GM23338 (cell line): ENCODE data around the gene VEZT. TPM values are rescaled to one million over a fixed set of nuclear protein-coding genes. Genes with fewer than 3 reads are reported as not detected.

Experiments used
- ATAC-seq: fragments of 200-7000 bp; cut with Tn5 transposase; 3 replicates; pipeline ENCODE4 v1.9.1; 2020
- DNase-seq: peaks from one replicate; pipeline ENCODE4 v3.0.0-alpha.2; 2015; ENCODE audit warnings: low spot score
- H2AFZ ChIP-seq: fragments of 200-600 bp; sonication (generic); 2 replicates; pipeline ENCODE4 v1.8.0; 2016; ENCODE audit warnings: antibody characterized with exemption, mild to moderate bottlenecking, moderate library complexity
- H3F3A ChIP-seq: fragments of 200-600 bp; sonication (generic); replicated peaks from 2 replicates; pipeline ENCODE4 v1.8.0; 2017; ENCODE audit warnings: antibody characterized with exemption, mixed run types, low read depth
- H3K27ac ChIP-seq: fragments of 200-600 bp; sonication (generic); 2 replicates; pipeline ENCODE4 v1.6.1; 2016; ENCODE audit warnings: low read depth
- H3K27me3 ChIP-seq: fragments of 200-600 bp; sonication (generic); 2 replicates; pipeline ENCODE4 v1.8.0; 2016; ENCODE audit warnings: mild to moderate bottlenecking, mixed run types, moderate library complexity; ENCODE audit not compliant: insufficient read depth
- H3K36me3 ChIP-seq: fragments of 200-600 bp; sonication (generic); 2 replicates; pipeline ENCODE4 v1.8.0; 2016; ENCODE audit warnings: mild to moderate bottlenecking; ENCODE audit not compliant: insufficient read depth
- H3K4me1 ChIP-seq: fragments of 200-600 bp; sonication (generic); 2 replicates; pipeline ENCODE4 v1.8.0; 2016; ENCODE audit warnings: mild to moderate bottlenecking, moderate library complexity; ENCODE audit not compliant: insufficient read depth
- H3K4me2 ChIP-seq: fragments of 200-600 bp; sonication (generic); 2 replicates; pipeline ENCODE4 v1.7.1; 2017; ENCODE audit warnings: mixed run types
- H3K4me3 ChIP-seq: fragments of 200-600 bp; sonication (generic); 2 replicates; pipeline ENCODE4 v1.6.1; 2016; ENCODE audit warnings: mixed run types
- H3K79me2 ChIP-seq: fragments of 200-600 bp; sonication (generic); replicated peaks from 2 replicates; pipeline ENCODE4 v1.8.0; 2017; ENCODE audit warnings: mild to moderate bottlenecking; ENCODE audit not compliant: insufficient read depth
- H3K9me2 ChIP-seq: fragments of 200-600 bp; sonication (generic); 2 replicates; pipeline ENCODE4 v1.8.0; 2017; ENCODE audit not compliant: insufficient read depth
- H4K20me1 ChIP-seq: fragments of 200-600 bp; sonication (generic); replicated peaks from 2 replicates; pipeline ENCODE4 v1.8.0; 2017; ENCODE audit warnings: mild to moderate bottlenecking; ENCODE audit not compliant: insufficient read depth
- H3K27ac Mint-ChIP-seq: 2 replicates; pipeline ENCODE4 v1.8.0; 2020; ENCODE audit warnings: inconsistent platforms, mild to moderate bottlenecking, moderate library complexity, mixed read lengths
- H3K27me3 Mint-ChIP-seq: 3 replicates; pipeline ENCODE4 v1.8.0; 2022; ENCODE audit warnings: low read depth, mild to moderate bottlenecking, moderate library complexity, mixed read lengths, inconsistent platforms; ENCODE audit not compliant: insufficient read depth, poor library complexity
- H3K36me3 Mint-ChIP-seq: 3 replicates; pipeline ENCODE4 v1.8.0; 2021; ENCODE audit warnings: low read depth, mild to moderate bottlenecking, inconsistent platforms, moderate library complexity, mixed read lengths
- H3K4me1 Mint-ChIP-seq: 3 replicates; pipeline ENCODE4 v1.8.0; 2020; ENCODE audit warnings: mild to moderate bottlenecking, inconsistent platforms, mixed read lengths
- H3K4me3 Mint-ChIP-seq: 3 replicates; pipeline ENCODE4 v1.8.0; 2021; ENCODE audit warnings: moderate library complexity, mild to moderate bottlenecking, inconsistent platforms, mixed read lengths
- H3K9me3 Mint-ChIP-seq: 3 replicates; pipeline ENCODE4 v1.8.0; 2020; ENCODE audit warnings: moderate library complexity, mild to moderate bottlenecking, inconsistent platforms, mixed read lengths
- EZH2phosphoT487 ChIP-seq: fragments of 200-600 bp; sonication (generic); IDR thresholded peaks from one replicate; pipeline ENCODE4 v1.8.1; 2018; ENCODE audit warnings: antibody characterized with exemption; ENCODE audit not compliant: unreplicated experiment
- JUNB ChIP-seq: IDR thresholded peaks from one replicate; pipeline ENCODE4 v1.6.1; 2016; ENCODE audit warnings: antibody characterized with exemption; ENCODE audit not compliant: unreplicated experiment
- NANOG ChIP-seq: IDR thresholded peaks from 2 replicates; pipeline ENCODE4 v1.6.1; 2016; ENCODE audit warnings: antibody characterized with exemption, borderline replicate concordance
- STAT1 ChIP-seq: IDR thresholded peaks from one replicate; pipeline ENCODE4 v1.6.1; 2016; ENCODE audit warnings: antibody characterized with exemption; ENCODE audit not compliant: unreplicated experiment
- ZNF114 ChIP-seq: fragments of 250-450 bp; sonication (Bioruptor Pico); IDR thresholded peaks from 2 replicates; pipeline ENCODE4 v1.5.0; 2020; ENCODE audit warnings: mild to moderate bottlenecking, moderate library complexity
- ZNF331 ChIP-seq: fragments of 250-450 bp; sonication (Bioruptor Pico); IDR thresholded peaks from 2 replicates; pipeline ENCODE4 v1.5.0; 2020; ENCODE audit warnings: low read depth, mild to moderate bottlenecking, moderate library complexity
- polyA plus RNA-seq: library from polyadenylated mRNA; unstranded; fragments of >200 nt; fragmentation: Nextera tagmentation; extraction: Ambion mirVana; gene quantifications from 2 replicates; pipeline ENCODE4 v1.2.1, GENCODE V29; 2016
- total RNA-seq: library from RNA; depleted of rRNA; stranded (reverse); fragments of >200 nt; shearing (Covaris generic); gene quantifications from 2 replicates; pipeline ENCODE4 v1.2.3, GENCODE V29; 2014
- TF ChIP-seq, protein P1 (sequence below): fragments of 250-450 bp; sonication (Bioruptor Pico); IDR thresholded peaks from 2 replicates; pipeline ENCODE4 v1.5.0; 2020; ENCODE audit warnings: mild to moderate bottlenecking, moderate library complexity
- TF ChIP-seq, protein P2 (sequence below), 2 experiments: fragments of 200-600 bp in 1 of 2; sonication (generic) in 1 of 2; conservative IDR thresholded peaks; 2 replicates each; pipeline versions ENCODE4 v1.5.1 to v1.6.1; 2016 to 2017; ENCODE audit warnings: antibody characterized with exemption in 2 of 2, low read depth in 2 of 2, mild to moderate bottlenecking in 2 of 2, moderate library complexity in 1 of 2
- TF ChIP-seq, protein P3 (sequence below): IDR thresholded peaks from one replicate; pipeline ENCODE4 v1.6.1; 2018; ENCODE audit warnings: antibody characterized with exemption; ENCODE audit not compliant: unreplicated experiment

VEZT gene
- total and polyA plus RNA-seq, 2 experiments from 2014 or later: 34.2 to 51.5 TPM

DNA sequence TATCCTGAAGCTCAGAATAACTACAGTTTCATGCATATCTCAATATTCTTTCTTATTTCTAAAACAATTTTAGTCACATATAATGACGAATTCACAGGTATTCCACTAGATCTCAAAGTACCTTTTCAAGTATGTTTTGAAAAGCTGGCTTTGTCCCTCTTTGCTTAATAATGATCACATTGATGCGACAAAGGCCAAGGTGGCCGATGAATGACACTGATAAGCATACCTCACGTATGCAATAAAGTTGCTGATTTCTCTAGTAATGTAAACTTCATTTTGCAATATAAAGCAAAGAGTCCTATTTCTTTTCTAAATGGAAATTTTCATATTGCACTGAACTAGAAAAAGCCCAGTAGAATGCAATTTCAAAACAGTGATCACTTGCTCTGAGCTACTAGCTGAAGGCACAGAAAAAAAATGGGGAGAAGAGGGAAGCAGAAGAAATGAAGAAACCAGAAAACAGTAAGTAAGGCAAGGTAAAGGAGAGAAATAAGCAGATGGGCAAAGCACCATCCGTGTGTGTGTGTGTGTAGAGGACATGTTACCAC is 29.7 kb upstream of the VEZT start:
- peaks cover 68% of the 10 kb centered on the region for H3K79me2 ChIP-seq
- no peaks in the 10 kb centered on the region for H3F3A ChIP-seq
- peak overlapping the region; percentile 50; the same call in 1 of the 2 replicates for H3K4me2 ChIP-seq
- H3K4me3 Mint-ChIP-seq: no peak overlapping the region
- H3K36me3 Mint-ChIP-seq: peaks cover 11% of the 10 kb centered on the region; the same call in 2 of the 3 replicates
- DNase-seq: no peak
- peak; percentile 32; the same call in 2 of the 3 replicates for ATAC-seq
- H3K27me3 Mint-ChIP-seq: peaks cover 2% of the 10 kb centered on the region
- H2AFZ ChIP-seq: no peak overlapping the region
- H4K20me1 ChIP-seq: no peaks in the 10 kb centered on the region
- H3K4me3 ChIP-seq: no peak overlapping the region
- peak overlapping the region; percentile 41 for H3K27ac Mint-ChIP-seq
- no peaks in the 10 kb centered on the region for H3K9me3 Mint-ChIP-seq
- peaks cover 20% of the 10 kb centered on the region for H3K4me1 ChIP-seq
- peaks cover 25% of the 10 kb centered on the region for H3K4me1 Mint-ChIP-seq
- H3K27me3 ChIP-seq: no peaks in the 10 kb centered on the region
- H3K27ac ChIP-seq: peak overlapping the region; percentile 50
- no peaks in the 10 kb centered on the region for H3K9me2 ChIP-seq
- TF ChIP-seq, protein P1, sequence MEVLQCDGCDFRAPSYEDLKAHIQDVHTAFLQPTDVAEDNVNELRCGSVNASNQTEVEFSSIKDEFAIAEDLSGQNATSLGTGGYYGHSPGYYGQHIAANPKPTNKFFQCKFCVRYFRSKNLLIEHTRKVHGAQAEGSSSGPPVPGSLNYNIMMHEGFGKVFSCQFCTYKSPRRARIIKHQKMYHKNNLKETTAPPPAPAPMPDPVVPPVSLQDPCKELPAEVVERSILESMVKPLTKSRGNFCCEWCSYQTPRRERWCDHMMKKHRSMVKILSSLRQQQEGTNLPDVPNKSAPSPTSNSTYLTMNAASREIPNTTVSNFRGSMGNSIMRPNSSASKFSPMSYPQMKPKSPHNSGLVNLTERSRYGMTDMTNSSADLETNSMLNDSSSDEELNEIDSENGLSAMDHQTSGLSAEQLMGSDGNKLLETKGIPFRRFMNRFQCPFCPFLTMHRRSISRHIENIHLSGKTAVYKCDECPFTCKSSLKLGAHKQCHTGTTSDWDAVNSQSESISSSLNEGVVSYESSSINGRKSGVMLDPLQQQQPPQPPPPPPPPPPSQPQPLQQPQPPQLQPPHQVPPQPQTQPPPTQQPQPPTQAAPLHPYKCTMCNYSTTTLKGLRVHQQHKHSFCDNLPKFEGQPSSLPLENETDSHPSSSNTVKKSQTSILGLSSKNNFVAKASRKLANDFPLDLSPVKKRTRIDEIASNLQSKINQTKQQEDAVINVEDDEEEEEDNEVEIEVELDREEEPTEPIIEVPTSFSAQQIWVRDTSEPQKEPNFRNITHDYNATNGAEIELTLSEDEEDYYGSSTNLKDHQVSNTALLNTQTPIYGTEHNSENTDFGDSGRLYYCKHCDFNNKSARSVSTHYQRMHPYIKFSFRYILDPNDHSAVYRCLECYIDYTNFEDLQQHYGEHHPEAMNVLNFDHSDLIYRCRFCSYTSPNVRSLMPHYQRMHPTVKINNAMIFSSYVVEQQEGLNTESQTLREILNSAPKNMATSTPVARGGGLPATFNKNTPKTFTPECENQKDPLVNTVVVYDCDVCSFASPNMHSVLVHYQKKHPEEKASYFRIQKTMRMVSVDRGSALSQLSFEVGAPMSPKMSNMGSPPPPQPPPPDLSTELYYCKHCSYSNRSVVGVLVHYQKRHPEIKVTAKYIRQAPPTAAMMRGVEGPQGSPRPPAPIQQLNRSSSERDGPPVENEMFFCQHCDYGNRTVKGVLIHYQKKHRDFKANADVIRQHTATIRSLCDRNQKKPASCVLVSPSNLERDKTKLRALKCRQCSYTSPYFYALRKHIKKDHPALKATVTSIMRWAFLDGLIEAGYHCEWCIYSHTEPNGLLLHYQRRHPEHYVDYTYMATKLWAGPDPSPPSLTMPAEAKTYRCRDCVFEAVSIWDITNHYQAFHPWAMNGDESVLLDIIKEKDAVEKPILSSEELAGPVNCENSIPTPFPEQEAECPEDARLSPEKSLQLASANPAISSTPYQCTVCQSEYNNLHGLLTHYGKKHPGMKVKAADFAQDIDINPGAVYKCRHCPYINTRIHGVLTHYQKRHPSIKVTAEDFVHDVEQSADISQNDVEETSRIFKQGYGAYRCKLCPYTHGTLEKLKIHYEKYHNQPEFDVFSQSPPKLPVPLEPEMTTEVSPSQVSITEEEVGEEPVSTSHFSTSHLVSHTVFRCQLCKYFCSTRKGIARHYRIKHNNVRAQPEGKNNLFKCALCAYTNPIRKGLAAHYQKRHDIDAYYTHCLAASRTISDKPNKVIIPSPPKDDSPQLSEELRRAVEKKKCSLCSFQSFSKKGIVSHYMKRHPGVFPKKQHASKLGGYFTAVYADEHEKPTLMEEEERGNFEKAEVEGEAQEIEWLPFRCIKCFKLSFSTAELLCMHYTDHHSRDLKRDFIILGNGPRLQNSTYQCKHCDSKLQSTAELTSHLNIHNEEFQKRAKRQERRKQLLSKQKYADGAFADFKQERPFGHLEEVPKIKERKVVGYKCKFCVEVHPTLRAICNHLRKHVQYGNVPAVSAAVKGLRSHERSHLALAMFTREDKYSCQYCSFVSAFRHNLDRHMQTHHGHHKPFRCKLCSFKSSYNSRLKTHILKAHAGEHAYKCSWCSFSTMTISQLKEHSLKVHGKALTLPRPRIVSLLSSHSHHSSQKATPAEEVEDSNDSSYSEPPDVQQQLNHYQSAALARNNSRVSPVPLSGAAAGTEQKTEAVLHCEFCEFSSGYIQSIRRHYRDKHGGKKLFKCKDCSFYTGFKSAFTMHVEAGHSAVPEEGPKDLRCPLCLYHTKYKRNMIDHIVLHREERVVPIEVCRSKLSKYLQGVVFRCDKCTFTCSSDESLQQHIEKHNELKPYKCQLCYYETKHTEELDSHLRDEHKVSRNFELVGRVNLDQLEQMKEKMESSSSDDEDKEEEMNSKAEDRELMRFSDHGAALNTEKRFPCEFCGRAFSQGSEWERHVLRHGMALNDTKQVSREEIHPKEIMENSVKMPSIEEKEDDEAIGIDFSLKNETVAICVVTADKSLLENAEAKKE (CRISPR knock-in tag): no peak
- TF ChIP-seq, protein P2, sequence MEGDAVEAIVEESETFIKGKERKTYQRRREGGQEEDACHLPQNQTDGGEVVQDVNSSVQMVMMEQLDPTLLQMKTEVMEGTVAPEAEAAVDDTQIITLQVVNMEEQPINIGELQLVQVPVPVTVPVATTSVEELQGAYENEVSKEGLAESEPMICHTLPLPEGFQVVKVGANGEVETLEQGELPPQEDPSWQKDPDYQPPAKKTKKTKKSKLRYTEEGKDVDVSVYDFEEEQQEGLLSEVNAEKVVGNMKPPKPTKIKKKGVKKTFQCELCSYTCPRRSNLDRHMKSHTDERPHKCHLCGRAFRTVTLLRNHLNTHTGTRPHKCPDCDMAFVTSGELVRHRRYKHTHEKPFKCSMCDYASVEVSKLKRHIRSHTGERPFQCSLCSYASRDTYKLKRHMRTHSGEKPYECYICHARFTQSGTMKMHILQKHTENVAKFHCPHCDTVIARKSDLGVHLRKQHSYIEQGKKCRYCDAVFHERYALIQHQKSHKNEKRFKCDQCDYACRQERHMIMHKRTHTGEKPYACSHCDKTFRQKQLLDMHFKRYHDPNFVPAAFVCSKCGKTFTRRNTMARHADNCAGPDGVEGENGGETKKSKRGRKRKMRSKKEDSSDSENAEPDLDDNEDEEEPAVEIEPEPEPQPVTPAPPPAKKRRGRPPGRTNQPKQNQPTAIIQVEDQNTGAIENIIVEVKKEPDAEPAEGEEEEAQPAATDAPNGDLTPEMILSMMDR (conservative IDR thresholded peaks at IDR 0.05; ENCODE audit: low read depth in 2 of 2): no peak
- TF ChIP-seq, protein P3, sequence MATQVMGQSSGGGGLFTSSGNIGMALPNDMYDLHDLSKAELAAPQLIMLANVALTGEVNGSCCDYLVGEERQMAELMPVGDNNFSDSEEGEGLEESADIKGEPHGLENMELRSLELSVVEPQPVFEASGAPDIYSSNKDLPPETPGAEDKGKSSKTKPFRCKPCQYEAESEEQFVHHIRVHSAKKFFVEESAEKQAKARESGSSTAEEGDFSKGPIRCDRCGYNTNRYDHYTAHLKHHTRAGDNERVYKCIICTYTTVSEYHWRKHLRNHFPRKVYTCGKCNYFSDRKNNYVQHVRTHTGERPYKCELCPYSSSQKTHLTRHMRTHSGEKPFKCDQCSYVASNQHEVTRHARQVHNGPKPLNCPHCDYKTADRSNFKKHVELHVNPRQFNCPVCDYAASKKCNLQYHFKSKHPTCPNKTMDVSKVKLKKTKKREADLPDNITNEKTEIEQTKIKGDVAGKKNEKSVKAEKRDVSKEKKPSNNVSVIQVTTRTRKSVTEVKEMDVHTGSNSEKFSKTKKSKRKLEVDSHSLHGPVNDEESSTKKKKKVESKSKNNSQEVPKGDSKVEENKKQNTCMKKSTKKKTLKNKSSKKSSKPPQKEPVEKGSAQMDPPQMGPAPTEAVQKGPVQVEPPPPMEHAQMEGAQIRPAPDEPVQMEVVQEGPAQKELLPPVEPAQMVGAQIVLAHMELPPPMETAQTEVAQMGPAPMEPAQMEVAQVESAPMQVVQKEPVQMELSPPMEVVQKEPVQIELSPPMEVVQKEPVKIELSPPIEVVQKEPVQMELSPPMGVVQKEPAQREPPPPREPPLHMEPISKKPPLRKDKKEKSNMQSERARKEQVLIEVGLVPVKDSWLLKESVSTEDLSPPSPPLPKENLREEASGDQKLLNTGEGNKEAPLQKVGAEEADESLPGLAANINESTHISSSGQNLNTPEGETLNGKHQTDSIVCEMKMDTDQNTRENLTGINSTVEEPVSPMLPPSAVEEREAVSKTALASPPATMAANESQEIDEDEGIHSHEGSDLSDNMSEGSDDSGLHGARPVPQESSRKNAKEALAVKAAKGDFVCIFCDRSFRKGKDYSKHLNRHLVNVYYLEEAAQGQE: no peak
- no peak for TF ChIP-seq EZH2phosphoT487
- no peak for TF ChIP-seq NANOG
- no peak for TF ChIP-seq ZNF331
- TF ChIP-seq JUNB: no peak
- TF ChIP-seq ZNF114: no peak
- TF ChIP-seq STAT1: no peak
- no peaks in the 10 kb centered on the region for H3K36me3 ChIP-seq
